Measurements from ENCODE around the gene PIP5K1C. TPM values are rescaled to one million over a fixed set of nuclear protein-coding genes. Genes with fewer than 3 reads are reported as not detected.

Gene PIP5K1C
- total RNA-seq, 1 donor from 2014 or later: 43.6 TPM

DNA sequence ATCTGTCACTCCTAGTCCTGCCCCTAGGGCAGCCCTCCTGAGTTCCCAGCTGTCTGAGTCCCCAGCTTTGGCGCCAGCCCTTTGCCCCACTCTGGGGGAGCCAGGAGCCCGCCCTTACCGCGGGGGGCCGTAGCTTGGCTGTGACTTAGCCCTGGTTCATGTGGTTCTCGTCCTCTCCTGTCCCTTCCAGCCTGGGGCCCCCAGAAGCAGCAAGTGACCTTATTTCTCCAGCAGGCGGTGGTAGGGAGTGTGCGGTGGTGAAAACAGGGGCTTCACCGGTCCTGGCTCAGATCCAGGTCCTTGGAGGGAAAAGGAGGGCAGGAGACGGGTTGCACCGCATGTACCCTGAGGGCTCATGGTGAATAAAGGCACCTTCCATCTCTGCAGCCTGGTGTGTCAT lies 107.1 kb downstream of the PIP5K1C start:
- intact Hi-C loops (cut with DNase I): no loop called here
- Histone ChIP-seq H3K9me3 (no peaks in the 10 kb centered on the region), H3K4me3 (no peak overlapping the region), H3K36me3 (no peaks in the 10 kb centered on the region), H3K27me3 (ENCODE audit: low read depth) (no peaks in the 10 kb centered on the region), H3K27ac (no peak overlapping the region), H3K4me1 (no peaks in the 10 kb centered on the region)
- DNase-seq (no peak), ATAC-seq (peak in 1 of 2 donors; percentile 14)
- TF ChIP-seq, protein P1, sequence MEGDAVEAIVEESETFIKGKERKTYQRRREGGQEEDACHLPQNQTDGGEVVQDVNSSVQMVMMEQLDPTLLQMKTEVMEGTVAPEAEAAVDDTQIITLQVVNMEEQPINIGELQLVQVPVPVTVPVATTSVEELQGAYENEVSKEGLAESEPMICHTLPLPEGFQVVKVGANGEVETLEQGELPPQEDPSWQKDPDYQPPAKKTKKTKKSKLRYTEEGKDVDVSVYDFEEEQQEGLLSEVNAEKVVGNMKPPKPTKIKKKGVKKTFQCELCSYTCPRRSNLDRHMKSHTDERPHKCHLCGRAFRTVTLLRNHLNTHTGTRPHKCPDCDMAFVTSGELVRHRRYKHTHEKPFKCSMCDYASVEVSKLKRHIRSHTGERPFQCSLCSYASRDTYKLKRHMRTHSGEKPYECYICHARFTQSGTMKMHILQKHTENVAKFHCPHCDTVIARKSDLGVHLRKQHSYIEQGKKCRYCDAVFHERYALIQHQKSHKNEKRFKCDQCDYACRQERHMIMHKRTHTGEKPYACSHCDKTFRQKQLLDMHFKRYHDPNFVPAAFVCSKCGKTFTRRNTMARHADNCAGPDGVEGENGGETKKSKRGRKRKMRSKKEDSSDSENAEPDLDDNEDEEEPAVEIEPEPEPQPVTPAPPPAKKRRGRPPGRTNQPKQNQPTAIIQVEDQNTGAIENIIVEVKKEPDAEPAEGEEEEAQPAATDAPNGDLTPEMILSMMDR (IDR thresholded peaks at IDR 0.05): no peak

DNA sequence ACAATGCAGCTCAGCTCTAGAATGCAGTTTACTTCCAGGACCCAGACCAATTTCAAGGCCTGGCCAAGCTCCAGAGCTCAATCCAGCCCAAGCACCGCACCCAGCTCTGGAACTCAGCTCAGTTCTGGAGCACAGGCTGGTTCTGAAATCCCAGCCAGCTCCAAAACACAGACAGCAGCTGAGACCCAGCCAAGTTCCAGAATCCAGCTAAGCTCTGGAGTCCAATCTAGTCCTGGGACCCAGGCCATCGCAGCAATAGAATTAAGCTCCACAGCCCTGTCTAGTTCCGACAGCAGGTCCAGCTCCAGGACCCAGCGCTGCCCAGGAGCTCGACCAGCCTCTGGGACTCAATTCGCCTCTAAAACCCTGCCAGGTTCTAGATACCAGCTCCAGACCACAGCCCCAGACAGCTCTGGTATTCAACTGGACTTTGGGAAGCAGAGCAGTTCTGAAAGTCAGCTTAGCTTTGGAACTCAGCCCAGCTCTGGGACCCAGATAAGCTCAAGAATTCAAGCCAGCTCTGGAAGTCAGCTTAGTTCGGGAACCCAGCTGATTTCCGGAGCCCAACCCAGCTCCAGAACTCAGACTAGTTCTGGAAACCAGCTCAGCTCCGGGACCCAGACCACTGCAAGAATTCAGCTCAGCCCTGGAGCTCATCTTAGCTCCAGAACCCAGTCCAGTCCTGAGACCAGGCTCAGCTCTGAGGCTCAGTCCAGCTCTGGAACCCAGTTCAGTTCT lies 108.2 kb downstream of the PIP5K1C start:
- Histone ChIP-seq H3K27ac (no peak overlapping the region), H3K4me1 (no peaks in the 10 kb centered on the region), H3K27me3 (ENCODE audit: low read depth) (no peaks in the 10 kb centered on the region), H3K9me3 (no peaks in the 10 kb centered on the region), H3K36me3 (no peaks in the 10 kb centered on the region), H3K4me3 (no peak overlapping the region)
- intact Hi-C loops (cut with DNase I): no loop called here
- TF ChIP-seq, protein P1 (IDR thresholded peaks at IDR 0.05): no peak
- no peak for DNase-seq
- ATAC-seq: no peak

DNA sequence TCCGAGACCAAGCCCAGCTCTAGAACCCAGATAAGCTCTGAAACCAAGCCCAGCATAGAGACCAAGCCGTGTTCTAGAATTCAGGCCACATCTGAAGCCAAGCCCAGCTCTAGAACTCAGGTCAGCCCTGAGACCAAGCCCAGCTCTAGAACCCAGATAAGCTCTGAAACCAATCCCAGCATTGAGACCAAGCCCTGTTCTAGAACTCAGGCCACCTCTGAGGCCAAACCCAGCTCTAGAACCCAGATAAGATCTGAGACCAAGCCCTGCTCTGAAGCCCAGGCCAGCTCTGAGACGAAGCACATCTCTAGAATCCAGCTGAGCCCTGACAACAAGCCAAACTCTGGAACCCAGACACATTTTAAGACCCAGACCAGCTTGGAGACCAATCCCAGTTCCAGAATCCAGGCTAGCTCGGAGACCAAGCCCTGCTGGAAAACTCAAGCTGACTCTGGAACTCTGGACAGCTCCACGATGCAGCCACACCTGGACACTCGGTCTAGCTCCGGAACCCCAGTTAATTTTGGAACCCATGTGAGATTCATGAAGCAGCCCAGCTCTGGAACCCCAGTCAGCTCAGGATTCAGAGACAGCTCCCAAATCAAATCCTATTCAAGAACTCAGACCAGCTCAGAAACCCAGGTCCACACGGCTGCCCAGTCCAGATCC lies 109.1 kb downstream of the PIP5K1C start:
- peaks cover 5% of the 10 kb centered on the region for H3K27me3 ChIP-seq (ENCODE audit: low read depth)
- no peak for DNase-seq
- H3K27ac ChIP-seq: no peak overlapping the region
- peaks cover 1% of the 10 kb centered on the region for H3K4me1 ChIP-seq
- H3K9me3 ChIP-seq: no peaks in the 10 kb centered on the region
- no peak for ATAC-seq
- TF ChIP-seq, protein P1 (IDR thresholded peaks at IDR 0.05): no peak
- H3K36me3 ChIP-seq: no peaks in the 10 kb centered on the region
- intact Hi-C loops (cut with DNase I): no loop called here
- no peak overlapping the region for H3K4me3 ChIP-seq

DNA sequence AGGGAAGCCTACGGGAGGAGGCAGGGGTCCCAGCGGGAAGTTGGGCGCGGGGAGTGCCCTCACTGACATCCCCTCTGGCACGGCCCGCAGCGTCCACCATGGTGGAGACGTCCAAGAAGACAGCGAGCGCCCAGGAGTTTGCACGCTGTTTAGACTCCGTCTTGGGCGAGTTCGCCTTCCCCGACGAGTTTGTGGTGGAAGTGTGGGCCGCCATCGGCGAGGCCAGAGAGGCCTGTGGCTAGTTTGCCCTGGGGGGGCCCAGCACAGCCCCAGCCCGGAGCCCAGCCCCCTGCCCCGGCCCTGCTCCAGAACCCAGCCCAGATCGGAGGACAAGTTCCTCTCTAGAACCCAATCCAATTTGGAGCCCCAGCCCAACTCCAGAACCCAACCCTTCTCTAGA lies 110.3 kb downstream of the PIP5K1C start:
- ATAC-seq (no peak), DNase-seq (no peak)
- Histone ChIP-seq H3K9me3 (no peaks in the 10 kb centered on the region), H3K36me3 (no peaks in the 10 kb centered on the region), H3K27me3 (ENCODE audit: low read depth) (peaks cover 16% of the 10 kb centered on the region), H3K27ac (no peak overlapping the region), H3K4me3 (no peak overlapping the region), H3K4me1 (peaks cover 10% of the 10 kb centered on the region)
- intact Hi-C loops (cut with DNase I): no loop called here
- TF ChIP-seq, protein P1 (IDR thresholded peaks at IDR 0.05): no peak

DNA sequence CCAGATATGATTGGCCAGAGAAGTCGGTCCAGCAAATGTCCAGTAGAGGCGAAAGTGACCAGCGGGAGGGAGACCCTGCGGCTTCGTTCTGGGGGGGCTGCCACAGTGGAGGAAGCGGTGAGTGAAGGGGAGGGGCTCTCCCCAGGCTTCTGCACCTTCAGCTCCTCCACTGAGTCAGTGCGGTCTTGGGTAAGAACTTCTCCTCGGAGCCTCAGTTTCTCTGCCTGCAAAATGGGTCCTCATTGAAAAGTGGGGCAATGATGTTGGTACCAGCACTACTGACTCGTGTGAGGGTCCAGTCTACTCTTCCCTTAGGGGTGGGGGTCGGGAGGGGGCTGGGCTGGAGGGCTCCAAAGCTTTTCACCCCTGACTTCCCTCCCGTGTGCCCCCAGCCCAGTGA lies 110.8 kb downstream of the PIP5K1C start:
- TF ChIP-seq, protein P1 (IDR thresholded peaks at IDR 0.05): no peak
- no peaks in the 10 kb centered on the region for H3K9me3 ChIP-seq
- H3K36me3 ChIP-seq: no peaks in the 10 kb centered on the region
- no peak for ATAC-seq
- peaks cover 10% of the 10 kb centered on the region for H3K4me1 ChIP-seq
- no peak overlapping the region for H3K27ac ChIP-seq
- peaks cover 20% of the 10 kb centered on the region for H3K27me3 ChIP-seq (ENCODE audit: low read depth)
- DNase-seq: no peak
- no peak overlapping the region for H3K4me3 ChIP-seq
- intact Hi-C loops (cut with DNase I): no loop called here
